Right atrium auricular region (tissue), 2 donors: ENCODE results near the gene MIB2. TPM values are rescaled to one million over a fixed set of nuclear protein-coding genes. Genes with fewer than 3 reads are reported as not detected.

Experiments used
- DNase-seq: peaks from one replicate; pipeline ENCODE4 v3.0.0-alpha.2; 2019; ENCODE audit warnings: low spot score
- H3K27ac ChIP-seq, 2 donors: fragments of 200-600 bp; sonication (generic); 1 replicate in 1 of 2; 2 replicates in 1 of 2; pipeline ENCODE4 v1.5.1; 2016 to 2019
- H3K27me3 ChIP-seq, 2 donors: fragments of 200-600 bp; sonication (generic); one replicate each; pipeline versions ENCODE4 v1.5.1 to v1.6.0; 2017 to 2019
- H3K36me3 ChIP-seq: fragments of 200-600 bp; sonication (generic); one replicate; pipeline ENCODE4 v1.5.1; 2016
- H3K4me1 ChIP-seq, 2 donors: fragments of 200-600 bp; sonication (generic); one replicate each; pipeline versions ENCODE4 v1.5.1 to v1.6.0; 2017 to 2019
- H3K4me3 ChIP-seq, 2 donors: fragments of 200-600 bp; sonication (generic); 1 replicate in 1 of 2; 2 replicates in 1 of 2; pipeline ENCODE4 v1.5.1; 2017 to 2019; ENCODE audit warnings: mild to moderate bottlenecking in 1 of 2, moderate library complexity in 1 of 2
- H3K9me3 ChIP-seq, 2 donors: fragments of 200-600 bp; sonication (generic); one replicate each; pipeline ENCODE4 v1.5.1; 2019
- CTCF ChIP-seq, 2 donors: fragments of 200-600 bp; sonication (generic); IDR thresholded peaks; one replicate each; pipeline ENCODE4 v1.5.1; 2019; ENCODE audit warnings: antibody characterized with exemption in 2 of 2
- total RNA-seq, 2 donors: library from RNA; depleted of rRNA; stranded (reverse); fragments of >200 nt; gene quantifications; one replicate each; pipeline ENCODE4 v1.1.0, GENCODE V29; 2016

Gene MIB2
- total RNA-seq, 2 donors from 2014 or later = 42.4 to 45.6 TPM

- DNase-seq = no peak
- Histone ChIP-seq H3K36me3 (no peaks in the 10 kb centered on the region), H3K4me3 (no peak overlapping the region), H3K27ac (no peak overlapping the region), H3K27me3 (no peaks in the 10 kb centered on the region), H3K9me3 (no peaks in the 10 kb centered on the region), H3K4me1 (peaks cover 0 to 22% of the 10 kb centered on the region in 2 donors)
- no peak for TF ChIP-seq CTCF (IDR thresholded peaks at IDR 0.05)
Observed at GRCh38 chr1:1600861-1601563, 14.3 kb upstream of the MIB2 start.

DNA sequence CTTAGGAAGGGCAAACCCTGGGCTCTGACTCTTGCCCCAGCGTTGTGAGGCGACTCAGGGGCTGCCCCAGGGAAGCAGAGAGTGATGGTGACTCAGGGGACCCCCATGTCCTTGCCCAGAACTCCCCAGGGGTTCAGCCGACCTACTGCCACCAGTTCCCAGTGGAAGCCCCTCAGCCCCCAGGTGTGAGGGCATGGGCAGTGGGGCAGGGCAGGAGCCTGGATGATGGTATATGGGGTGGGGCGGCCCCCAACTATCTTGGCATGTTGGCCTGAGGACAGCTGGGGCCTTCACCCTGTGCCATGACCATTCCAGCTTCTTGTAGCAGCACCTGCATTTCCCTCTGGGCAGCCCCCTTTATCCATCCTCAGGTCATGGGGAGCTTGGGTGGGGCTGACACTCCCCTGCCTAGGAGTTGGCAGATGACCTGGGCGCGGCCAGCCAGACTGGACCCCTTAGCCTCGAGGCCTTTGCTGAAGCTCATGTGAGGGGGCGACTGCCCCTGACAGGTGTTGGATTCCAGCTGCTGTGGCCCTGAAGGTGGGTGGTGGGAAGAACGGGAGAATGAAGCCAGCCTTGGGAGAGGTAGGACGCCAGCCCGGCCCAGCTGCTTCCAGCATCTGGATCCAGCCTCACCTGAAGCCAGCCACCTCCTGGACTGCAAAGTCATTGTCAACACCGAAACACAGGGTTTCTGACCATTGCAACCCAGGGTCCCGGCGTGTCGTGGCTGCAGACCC, 13.6 kb upstream of the MIB2 start:
- H3K4me3 ChIP-seq = no peak overlapping the region
- DNase-seq = no peak
- peaks cover 0 to 22% of the 10 kb centered on the region in 2 donors for H3K4me1 ChIP-seq
- no peaks in the 10 kb centered on the region for H3K36me3 ChIP-seq
- TF ChIP-seq CTCF (IDR thresholded peaks at IDR 0.05) = no peak
- no peaks in the 10 kb centered on the region for H3K9me3 ChIP-seq
- H3K27ac ChIP-seq = no peak overlapping the region
- H3K27me3 ChIP-seq = no peaks in the 10 kb centered on the region

GRCh38 chr1:1602304-1602967, 12.9 kb upstream of the MIB2 start:
- no peak overlapping the region for H3K4me3 ChIP-seq
- H3K27ac ChIP-seq = no peak overlapping the region
- no peaks in the 10 kb centered on the region for H3K36me3 ChIP-seq
- no peak for DNase-seq
- H3K27me3 ChIP-seq = no peaks in the 10 kb centered on the region
- TF ChIP-seq CTCF (IDR thresholded peaks at IDR 0.05) = no peak
- H3K9me3 ChIP-seq = no peaks in the 10 kb centered on the region
- peaks cover 0 to 21% of the 10 kb centered on the region in 2 donors for H3K4me1 ChIP-seq

DNA sequence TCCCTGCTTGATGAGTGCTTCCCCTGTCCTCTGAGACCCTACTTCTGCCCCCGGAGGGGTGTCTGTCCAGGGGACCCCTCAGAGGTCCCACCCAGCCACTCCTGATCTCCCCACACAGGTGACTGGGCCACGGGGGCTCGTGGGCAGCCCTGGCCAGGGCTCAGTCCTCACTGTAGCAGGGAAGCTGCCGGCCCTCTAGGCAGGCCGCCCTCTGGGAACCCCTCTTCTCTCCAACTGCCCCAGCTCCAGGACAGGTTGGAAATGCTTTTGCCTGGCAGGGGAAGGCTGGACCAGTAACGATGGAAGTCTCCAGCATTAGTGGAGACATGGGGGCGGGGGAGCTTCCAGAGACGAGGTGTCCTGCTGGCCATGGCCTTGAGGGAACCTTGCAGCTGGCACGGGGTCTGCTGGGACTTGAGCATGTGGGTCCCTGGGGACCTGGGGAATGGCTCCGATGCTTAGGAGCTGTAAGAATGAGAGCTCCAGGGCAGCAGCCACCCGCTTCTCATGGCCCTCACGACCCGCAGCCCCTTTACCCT, 12.3 kb upstream of the MIB2 start:
- Histone ChIP-seq H3K36me3 (no peaks in the 10 kb centered on the region), H3K27me3 (no peaks in the 10 kb centered on the region), H3K4me3 (no peak overlapping the region), H3K4me1 (peaks cover 0 to 15% of the 10 kb centered on the region in 2 donors), H3K9me3 (no peaks in the 10 kb centered on the region), H3K27ac (no peak overlapping the region)
- TF ChIP-seq CTCF (IDR thresholded peaks at IDR 0.05) = no peak
- DNase-seq = no peak

DNA sequence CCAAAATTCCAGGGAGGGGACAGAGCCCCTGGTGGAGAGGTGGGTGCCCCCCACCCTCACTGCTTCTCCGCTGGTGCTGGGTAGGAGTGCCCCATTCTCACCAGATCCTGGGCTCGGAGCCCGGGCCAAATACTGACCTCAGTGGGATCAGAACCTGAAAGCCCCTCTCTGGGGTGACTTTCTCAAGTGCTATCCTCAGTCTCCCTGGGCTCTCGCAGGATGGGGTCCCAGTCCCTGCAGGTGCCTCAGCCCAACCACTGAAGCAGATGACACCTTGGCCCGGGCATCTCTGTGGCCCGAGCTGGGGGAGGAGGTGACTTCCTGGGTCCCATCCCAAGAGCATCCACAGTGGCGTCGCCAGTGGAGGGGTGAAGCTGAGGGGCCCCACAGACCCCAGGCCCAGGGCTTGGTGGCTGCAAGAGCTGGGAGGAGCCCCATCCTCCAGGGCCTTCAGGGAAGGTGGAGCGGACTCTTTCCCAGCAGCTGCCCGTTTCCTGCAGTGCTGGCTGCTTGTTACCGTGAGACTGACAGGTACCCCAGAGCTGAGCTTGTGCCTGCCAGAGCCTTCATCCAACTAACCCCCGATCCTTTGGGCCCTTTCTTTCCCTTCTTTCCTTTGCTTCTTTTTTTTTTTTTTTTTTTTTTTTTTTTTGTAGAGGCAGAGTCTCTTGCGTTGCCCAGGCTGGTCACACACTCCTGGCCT, 11.5 kb upstream of the MIB2 start:
- H3K27me3 ChIP-seq = no peaks in the 10 kb centered on the region
- no peak for DNase-seq

More for the DNA sequence above, 11.5 kb upstream of the MIB2 start:
- no peak for TF ChIP-seq CTCF (IDR thresholded peaks at IDR 0.05)
- Histone ChIP-seq H3K4me3 (no peak overlapping the region), H3K4me1 (peaks cover 0 to 13% of the 10 kb centered on the region in 2 donors), H3K27ac (no peak overlapping the region), H3K9me3 (no peaks in the 10 kb centered on the region), H3K36me3 (no peaks in the 10 kb centered on the region)
